ENCODE measurements around the gene GRID2.

GRCh38 chr4:93747220-93747619, 1443.5 kb downstream of the GRID2 start:
- TF ChIP-seq CTCF (IDR thresholded peaks at IDR 0.05) (no peak), POLR2A (IDR thresholded peaks at IDR 0.05) (no peak), POLR2AphosphoS5 (IDR thresholded peaks at IDR 0.05) (no peak), EP300 (IDR thresholded peaks at IDR 0.05; ENCODE audit: low read depth) (no peak)

Measured in transverse colon (tissue), 4 donors.